Uterus (tissue), 4 donors: Measurements from ENCODE around the gene CRTAC1. TPM values are rescaled to one million over a fixed set of nuclear protein-coding genes. Genes with fewer than 3 reads are reported as not detected.

ENCODE experiments used
- DNase-seq, 2 donors: peaks; one replicate each; pipeline ENCODE4 v3.0.0-alpha.2; 2019 to 2020
- H3K27ac ChIP-seq, 2 donors: fragments of 200-600 bp; sonication (generic); 1 replicate in 1 of 2; 2 replicates in 1 of 2; pipeline ENCODE4 v1.5.1; 2016 to 2018
- H3K27me3 ChIP-seq, 2 donors: fragments of 200-600 bp; sonication (generic); one replicate each; pipeline ENCODE4 v1.5.1; 2018 to 2019; ENCODE audit warnings: control low read depth in 1 of 2
- H3K36me3 ChIP-seq, 2 donors: fragments of 200-600 bp; sonication (generic); one replicate each; pipeline ENCODE4 v1.5.1; 2019; ENCODE audit warnings: control low read depth in 1 of 2
- H3K4me1 ChIP-seq, 2 donors: fragments of 200-600 bp; sonication (generic); one replicate each; pipeline ENCODE4 v1.5.1; 2018 to 2019; ENCODE audit warnings: control low read depth in 1 of 2
- H3K4me3 ChIP-seq, 2 donors: fragments of 200-600 bp; sonication (generic); 1 replicate in 1 of 2; 2 replicates in 1 of 2; pipeline ENCODE4 v1.5.1; 2018 to 2019; ENCODE audit warnings: mild to moderate bottlenecking in 1 of 2
- H3K9me3 ChIP-seq, 2 donors: fragments of 200-600 bp; sonication (generic); one replicate each; pipeline ENCODE4 v1.5.1; 2019; ENCODE audit warnings: control low read depth in 1 of 2
- POLR2A ChIP-seq, 2 donors: fragments of 450-650 bp; IDR thresholded peaks; one replicate each; pipeline ENCODE4 v1.6.1; 2016; ENCODE audit warnings: antibody characterized with exemption in 2 of 2, mild to moderate bottlenecking in 1 of 2, moderate library complexity in 1 of 2
- intact Hi-C: fragments of 100-400 bp; cut with DNase I; formaldehyde crosslinking; loops from one replicate; pipeline ENCODE4 v1.15.1; 2023; ENCODE audit warnings: low total_unique reads
- total RNA-seq, 4 donors: library from RNA; depleted of rRNA in 3 of 4; stranded (reverse); fragments of >200 nt in 3 of 4; gene quantifications; one replicate each; pipeline versions ENCODE4 v1.1.0 to v1.2.4, GENCODE V29; 2014 to 2023
- TF ChIP-seq, protein P1 (sequence below), 4 experiments: fragments of 200-600 bp in 2 of 4; fragments of 450-650 bp in 2 of 4; sonication (generic) in 2 of 4; IDR thresholded peaks; one replicate each; pipeline ENCODE4 v1.5.1; 2016 to 2019; ENCODE audit warnings: antibody characterized with exemption in 4 of 4, mild to moderate bottlenecking in 2 of 4, moderate library complexity in 1 of 4
- donor health status: DM: yes; HTN: yes; CAD: no.

Gene CRTAC1
- total RNA-seq, 4 donors from 2014 or later: 0.26 to 7.5 (median 2.0) TPM

DNA sequence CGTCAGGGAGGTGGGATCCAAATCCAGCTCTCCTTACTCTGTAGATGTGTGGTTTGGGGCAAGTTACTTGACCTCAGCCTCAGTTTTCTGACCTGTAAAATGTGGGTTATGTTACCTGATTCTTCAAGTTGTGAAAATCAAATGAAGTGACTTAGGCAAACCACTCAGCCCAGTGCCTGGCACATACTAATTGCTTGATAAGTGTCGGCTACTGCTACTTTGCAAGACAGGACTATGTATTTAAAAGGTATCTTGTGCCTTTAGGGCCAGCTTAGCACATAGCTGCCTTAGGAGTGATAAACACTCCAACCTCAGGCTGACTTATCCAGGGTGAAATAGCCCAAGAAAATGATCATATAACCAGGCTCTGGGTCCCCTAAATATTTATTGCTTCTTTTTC is 137.9 kb downstream of the CRTAC1 start:
- intact Hi-C loops: no loop called here
- TF ChIP-seq POLR2A (IDR thresholded peaks at IDR 0.05): no peak
- TF ChIP-seq, protein P1, sequence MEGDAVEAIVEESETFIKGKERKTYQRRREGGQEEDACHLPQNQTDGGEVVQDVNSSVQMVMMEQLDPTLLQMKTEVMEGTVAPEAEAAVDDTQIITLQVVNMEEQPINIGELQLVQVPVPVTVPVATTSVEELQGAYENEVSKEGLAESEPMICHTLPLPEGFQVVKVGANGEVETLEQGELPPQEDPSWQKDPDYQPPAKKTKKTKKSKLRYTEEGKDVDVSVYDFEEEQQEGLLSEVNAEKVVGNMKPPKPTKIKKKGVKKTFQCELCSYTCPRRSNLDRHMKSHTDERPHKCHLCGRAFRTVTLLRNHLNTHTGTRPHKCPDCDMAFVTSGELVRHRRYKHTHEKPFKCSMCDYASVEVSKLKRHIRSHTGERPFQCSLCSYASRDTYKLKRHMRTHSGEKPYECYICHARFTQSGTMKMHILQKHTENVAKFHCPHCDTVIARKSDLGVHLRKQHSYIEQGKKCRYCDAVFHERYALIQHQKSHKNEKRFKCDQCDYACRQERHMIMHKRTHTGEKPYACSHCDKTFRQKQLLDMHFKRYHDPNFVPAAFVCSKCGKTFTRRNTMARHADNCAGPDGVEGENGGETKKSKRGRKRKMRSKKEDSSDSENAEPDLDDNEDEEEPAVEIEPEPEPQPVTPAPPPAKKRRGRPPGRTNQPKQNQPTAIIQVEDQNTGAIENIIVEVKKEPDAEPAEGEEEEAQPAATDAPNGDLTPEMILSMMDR (IDR thresholded peaks at IDR 0.05): no peak
- DNase-seq: no peak

DNA sequence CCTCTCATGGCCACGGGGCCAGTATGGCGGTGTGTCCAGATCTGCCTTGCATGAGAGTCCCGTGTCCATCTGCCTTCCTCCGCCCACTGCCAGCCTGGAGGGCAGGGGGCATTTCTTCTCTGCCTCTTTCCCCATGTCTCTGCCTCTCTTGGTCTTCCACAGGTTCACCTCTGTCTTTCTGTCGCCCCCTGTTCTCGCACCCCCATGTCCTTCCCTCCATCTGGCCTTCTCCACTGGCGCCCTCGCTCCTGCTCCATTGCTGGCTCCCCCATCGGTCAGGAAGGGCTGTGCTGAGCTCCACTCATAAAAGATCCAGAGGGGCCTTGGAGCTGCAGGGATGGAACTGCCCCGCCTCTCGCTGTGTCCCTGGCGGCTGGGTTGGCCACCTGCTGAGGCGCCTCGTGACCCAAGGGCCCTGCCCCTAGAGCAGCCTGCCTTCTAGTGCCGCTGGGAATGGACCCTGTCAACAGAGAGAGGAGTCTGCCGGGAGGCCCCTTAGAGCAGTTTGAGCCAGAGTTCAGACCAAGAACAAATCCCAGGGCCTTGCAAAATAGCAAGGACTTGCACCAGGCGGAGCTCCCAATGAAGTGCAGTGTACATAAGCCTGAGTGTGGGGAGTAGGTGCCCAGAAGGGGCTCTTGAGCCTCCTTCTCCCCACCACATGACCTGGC is 138.8 kb downstream of the CRTAC1 start:
- DNase-seq: no peak
- intact Hi-C loops: no loop called here
- H3K27me3 ChIP-seq: no peaks in the 10 kb centered on the region

More for the DNA sequence above, 137.9 kb downstream of the CRTAC1 start:
- Histone ChIP-seq H3K4me1 (no peaks in the 10 kb centered on the region), H3K9me3 (no peaks in the 10 kb centered on the region), H3K27ac (no peak overlapping the region), H3K36me3 (no peaks in the 10 kb centered on the region), H3K4me3 (no peak overlapping the region), H3K27me3 (no peaks in the 10 kb centered on the region)

DNA sequence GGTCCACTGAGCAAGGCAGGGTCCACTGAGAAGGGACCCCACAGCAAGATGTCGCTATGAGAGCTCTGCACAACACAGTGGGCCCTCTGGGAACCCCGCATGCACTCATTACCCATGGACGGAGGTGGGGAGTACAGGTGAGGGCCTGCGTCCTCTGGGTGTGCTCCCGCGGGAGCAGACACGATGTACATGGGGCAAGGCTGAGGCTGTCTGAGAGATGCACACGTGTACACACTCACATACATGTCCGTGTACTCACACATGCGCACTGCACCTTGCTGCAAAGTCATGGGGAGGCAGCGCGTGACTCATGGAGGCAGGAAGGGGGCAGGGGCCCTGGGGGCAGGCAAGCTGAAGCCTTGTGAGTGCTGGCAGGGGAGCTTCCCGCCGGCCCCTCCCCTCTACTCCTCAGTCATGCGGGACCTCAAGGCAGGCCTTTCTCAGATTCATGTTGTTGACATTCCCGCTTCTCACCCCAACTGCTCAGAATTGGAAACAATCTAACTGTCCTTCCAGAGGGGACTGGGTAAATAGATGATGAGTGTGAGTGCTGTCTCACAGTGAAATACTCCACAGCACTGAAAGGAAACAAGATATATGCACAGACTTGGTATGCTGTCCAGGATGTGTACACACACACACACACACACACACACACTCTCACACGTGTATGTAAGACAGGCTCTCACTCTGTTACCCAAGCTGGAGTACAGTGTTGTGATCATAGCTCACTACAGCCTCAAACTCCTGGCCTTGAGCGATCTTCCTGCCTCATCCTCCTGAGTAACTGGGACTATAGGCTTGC is 140.8 kb downstream of the CRTAC1 start:
- Histone ChIP-seq H3K9me3 (no peaks in the 10 kb centered on the region), H3K27me3 (no peaks in the 10 kb centered on the region), H3K4me1 (no peaks in the 10 kb centered on the region), H3K27ac (no peak overlapping the region), H3K36me3 (no peaks in the 10 kb centered on the region), H3K4me3 (no peak overlapping the region)
- no peak for DNase-seq
- TF ChIP-seq POLR2A (IDR thresholded peaks at IDR 0.05): no peak
- TF ChIP-seq, protein P1 (IDR thresholded peaks at IDR 0.05): no peak
- intact Hi-C loops: no loop called here

More for the DNA sequence above, 138.8 kb downstream of the CRTAC1 start:
- H3K9me3 ChIP-seq: no peaks in the 10 kb centered on the region
- no peaks in the 10 kb centered on the region for H3K4me1 ChIP-seq
- TF ChIP-seq POLR2A (IDR thresholded peaks at IDR 0.05): no peak
- TF ChIP-seq, protein P1 (IDR thresholded peaks at IDR 0.05): no peak
- H3K36me3 ChIP-seq: no peaks in the 10 kb centered on the region
- no peak overlapping the region for H3K4me3 ChIP-seq
- H3K27ac ChIP-seq: no peak overlapping the region

DNA sequence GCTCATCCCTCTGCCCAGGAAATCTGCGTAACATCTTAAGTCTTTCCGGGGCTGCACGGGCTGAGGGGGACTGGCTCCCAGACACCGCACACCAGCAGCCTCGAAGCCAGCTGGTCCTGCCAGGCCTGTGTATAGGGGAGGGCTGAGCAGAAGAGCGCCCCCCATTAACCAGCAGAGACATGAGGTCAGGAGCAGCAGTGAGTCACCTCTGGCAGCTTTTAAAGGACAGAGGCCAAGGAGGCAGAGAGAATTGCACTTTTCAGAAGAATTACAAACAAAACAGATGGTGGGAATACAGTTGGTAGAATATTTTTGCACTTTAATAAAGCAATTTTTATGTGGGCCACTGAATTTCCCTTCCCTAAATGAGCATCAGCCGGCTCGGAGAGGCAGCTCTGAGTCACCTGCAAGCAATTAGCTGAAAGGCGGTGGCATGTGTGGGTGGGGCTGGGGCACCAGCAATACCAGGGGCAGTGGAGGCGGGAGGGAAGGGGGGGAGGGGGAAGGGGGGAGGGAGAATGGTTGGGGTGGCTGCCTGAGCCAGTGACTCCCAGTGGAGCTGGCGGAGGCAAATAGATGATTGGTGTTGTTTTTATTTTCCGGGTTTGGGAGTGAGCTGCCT is 141.7 kb downstream of the CRTAC1 start:
- no peak overlapping the region for H3K4me3 ChIP-seq
- DNase-seq: no peak
- intact Hi-C loops: no loop called here
- H3K9me3 ChIP-seq: no peaks in the 10 kb centered on the region
- no peak for TF ChIP-seq POLR2A (IDR thresholded peaks at IDR 0.05)
- TF ChIP-seq, protein P1 (IDR thresholded peaks at IDR 0.05): no peak
- no peaks in the 10 kb centered on the region for H3K4me1 ChIP-seq
- H3K27me3 ChIP-seq: no peaks in the 10 kb centered on the region
- no peak overlapping the region for H3K27ac ChIP-seq
- H3K36me3 ChIP-seq: no peaks in the 10 kb centered on the region

DNA sequence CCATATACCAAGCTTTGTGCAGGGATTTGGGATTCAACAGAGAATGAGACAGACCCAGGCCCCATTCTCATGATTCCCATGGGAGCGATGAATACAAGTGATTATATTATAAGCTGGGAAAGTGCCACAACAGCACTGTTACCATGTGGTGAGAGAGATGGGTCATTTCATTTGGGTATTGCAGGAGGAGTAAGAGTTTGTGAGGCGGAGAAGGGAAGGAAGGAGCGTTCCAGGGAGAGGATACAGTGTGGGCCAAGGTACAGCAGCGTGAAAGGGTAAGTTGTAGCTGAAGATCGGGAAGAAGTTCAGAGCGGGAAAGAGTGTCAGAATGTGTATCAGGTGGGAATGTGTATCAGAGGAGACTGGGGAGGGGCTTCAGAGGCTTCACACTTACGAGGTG is 142.3 kb downstream of the CRTAC1 start:
- H3K27ac ChIP-seq: no peak overlapping the region
- H3K4me1 ChIP-seq: no peaks in the 10 kb centered on the region
- no peak overlapping the region for H3K4me3 ChIP-seq
- no peak for DNase-seq
- no peaks in the 10 kb centered on the region for H3K9me3 ChIP-seq
- no peak for TF ChIP-seq POLR2A (IDR thresholded peaks at IDR 0.05)
- TF ChIP-seq, protein P1 (IDR thresholded peaks at IDR 0.05): no peak
- intact Hi-C loops: no loop called here
- H3K36me3 ChIP-seq: no peaks in the 10 kb centered on the region
- no peaks in the 10 kb centered on the region for H3K27me3 ChIP-seq
